AG04449 (cell line): ENCODE measurements around the gene HIVEP3.

Experiments used
- CTCF ChIA-PET: fragments of 350-600 bp; formaldehyde crosslinking; extraction: SDS; loops from one replicate; lab custom pipeline; 2021; ENCODE audit warnings: antibody characterized with exemption; lab: Yijun Ruan, JAX
- POLR2A ChIA-PET: fragments of 400-600, 350-600 bp; formaldehyde crosslinking; extraction: SDS; loops from one replicate; lab custom pipeline; 2020; ENCODE audit warnings: antibody characterized with exemption, inconsistent platforms; lab: Yijun Ruan, JAX
- DNase-seq: peaks from one replicate; pipeline ENCODE4 v3.0.0-alpha.2; 2010; ENCODE audit warnings: low read depth, low spot score
- H3K4me3 ChIP-seq: 2 replicates; pipeline ENCODE4 v1.5.1; 2011; ENCODE audit warnings: low read depth, mild to moderate bottlenecking, control low read depth, low read length
- CTCF ChIP-seq: IDR thresholded peaks from one replicate; pipeline ENCODE4 v1.5.1; 2011; ENCODE audit warnings: mild to moderate bottlenecking, moderate library complexity, low read length, control low read depth, inconsistent platforms; ENCODE audit not compliant: insufficient read depth; ENCODE audit errors: missing control alignments

Gene HIVEP3

DNA sequence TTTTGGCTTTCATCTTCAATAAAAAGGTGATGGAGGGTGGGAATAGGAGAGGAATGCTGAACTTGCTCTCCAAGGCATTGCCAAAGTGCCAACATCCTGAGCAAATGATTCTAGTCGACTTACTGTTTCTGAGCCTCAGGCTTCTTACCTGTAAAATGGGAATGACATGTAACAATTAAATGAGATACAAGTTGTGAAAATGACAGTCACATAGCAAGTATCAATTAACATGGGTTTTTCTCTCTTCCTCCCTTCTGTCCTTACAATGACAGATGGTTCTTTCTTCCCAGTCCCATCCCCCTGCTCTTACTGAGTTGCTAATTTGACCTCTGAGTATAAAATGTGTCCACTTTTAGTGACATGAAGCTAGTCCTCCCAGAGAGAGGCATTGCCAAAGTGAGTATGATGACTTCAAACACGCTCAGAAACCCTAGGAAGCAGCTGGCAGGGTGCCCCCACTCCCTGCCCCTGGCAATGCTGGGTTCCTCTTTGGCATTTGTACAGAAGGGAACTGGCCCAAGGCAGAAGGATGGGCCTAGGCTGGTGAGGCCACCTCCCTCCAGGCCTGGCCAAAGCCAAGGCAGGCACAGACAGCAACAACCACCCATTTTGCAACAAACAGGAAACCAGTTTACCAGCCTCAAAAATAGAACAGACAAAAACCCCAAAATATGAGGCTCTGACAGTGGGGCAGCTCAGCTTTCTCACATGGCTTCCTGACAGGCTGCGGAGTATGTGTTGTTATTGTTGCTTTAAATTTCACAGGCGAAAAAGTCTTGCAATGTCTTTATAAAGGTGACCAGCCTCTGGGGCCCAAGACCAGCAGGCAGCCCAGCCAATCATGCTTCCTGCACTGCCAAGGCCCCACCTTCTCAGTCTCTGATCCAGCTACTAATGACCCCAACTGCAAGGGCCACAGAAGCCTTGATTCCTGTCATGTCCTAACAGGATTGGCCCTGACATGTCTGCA, 115.9 kb downstream of the HIVEP3 start:
- POLR2A ChIA-PET, result no interaction called here
- TF ChIP-seq CTCF, result no peak
- CTCF ChIA-PET, result interaction anchor here (1.3 to 2.0 kb wide), 4 partner anchors 9 to 371 kb away, joined by 3 to 13 read pairs (median 8); no protein-coding TSS in a partner anchor
- DNase-seq, result no peak
- no peak overlapping the region for H3K4me3 ChIP-seq

- DNase-seq, result no peak
- no peak overlapping the region for H3K4me3 ChIP-seq
- ChIA-PET POLR2A (no interaction called here), CTCF (interaction anchor here (0.5 to 2.1 kb wide), 6 partner anchors 9 to 227 kb away, joined by 3 to 13 read pairs (median 4); no protein-coding TSS in a partner anchor)
- no peak for TF ChIP-seq CTCF
Measured at GRCh38 chr1:41800311-41800829, 118.4 kb downstream of the HIVEP3 start.

DNA sequence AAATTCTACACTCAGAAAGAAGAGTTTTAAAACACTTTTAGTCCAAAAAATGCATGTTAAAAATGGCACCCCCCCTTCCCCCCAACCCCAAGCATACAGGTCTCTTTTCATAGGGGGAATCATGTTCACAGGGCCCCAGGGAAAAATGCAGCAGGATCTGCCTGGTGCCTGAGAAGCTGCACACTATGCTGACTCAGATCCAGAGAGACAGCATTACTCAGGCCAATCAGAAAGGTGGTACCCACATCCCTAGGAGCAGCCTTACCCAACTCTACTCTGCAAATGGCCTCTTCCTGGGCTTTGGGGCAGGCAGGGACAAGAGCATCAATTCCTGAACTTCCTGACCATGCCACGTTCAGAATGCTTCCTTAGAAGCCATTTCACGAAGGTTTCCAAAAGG, 119.0 kb downstream of the HIVEP3 start:
- no peak overlapping the region for H3K4me3 ChIP-seq
- no peak for TF ChIP-seq CTCF
- DNase-seq, result peak; percentile 9
- ChIA-PET POLR2A (no interaction called here), CTCF (interaction anchor here (2.1 to 5.3 kb wide), 2 partner anchors 11 to 224 kb away, joined by 6 to 88 read pairs; no protein-coding TSS in a partner anchor)

DNA sequence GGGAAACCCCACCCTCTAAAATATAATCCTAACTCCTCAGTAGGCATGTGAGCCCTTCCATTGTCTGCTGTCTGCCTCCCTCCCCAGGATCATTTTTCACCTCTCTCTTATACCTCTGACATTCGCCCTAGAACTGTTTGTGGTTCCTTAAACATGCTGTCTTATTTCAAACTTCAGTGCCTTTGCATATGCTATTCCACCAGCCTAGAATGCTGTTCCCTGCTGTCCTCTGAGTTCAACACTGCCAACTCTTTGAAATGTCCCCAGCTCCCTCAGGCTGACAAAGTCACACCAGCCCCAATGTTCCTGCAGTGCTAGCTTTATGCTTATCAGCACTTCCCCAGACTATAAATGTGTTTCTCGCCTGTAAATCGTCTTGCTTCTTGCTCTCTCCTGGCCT, 119.5 kb downstream of the HIVEP3 start:
- CTCF ChIA-PET, result interaction anchor here (1.2 to 5.3 kb wide), 3 partner anchors 10 to 374 kb away, joined by 3 to 88 read pairs (median 6); no protein-coding TSS in a partner anchor
- no peak for TF ChIP-seq CTCF
- no peak overlapping the region for H3K4me3 ChIP-seq
- POLR2A ChIA-PET, result no interaction called here
- DNase-seq, result no peak

GRCh38 chr1:41795205-41795762, 123.4 kb downstream of the HIVEP3 start:
- DNase-seq, result no peak

More at GRCh38 chr1:41795205-41795762, 123.4 kb downstream of the HIVEP3 start:
- TF ChIP-seq CTCF, result peak; percentile 43
- ChIA-PET CTCF (interaction anchor here (0.8 to 5.3 kb wide), 19 partner anchors 8 to 382 kb away, joined by 3 to 88 read pairs (median 3); no protein-coding TSS in a partner anchor), POLR2A (no interaction called here)
- H3K4me3 ChIP-seq, result no peak overlapping the region
